HFF-Myc (cell line): ENCODE measurements around the gene UIMC1.

ENCODE experiments used
- DNase-seq: peaks from one replicate; pipeline ENCODE4 v3.0.0-alpha.2; 2011; ENCODE audit warnings: low read depth; ENCODE audit errors: extremely low read depth
- H3K4me3 ChIP-seq: replicated peaks from 2 replicates; pipeline ENCODE4 v1.5.1; 2011; ENCODE audit warnings: low read depth, mild to moderate bottlenecking, control low read depth, low read length
- TF ChIP-seq, protein P1 (sequence below): IDR thresholded peaks from 2 replicates; pipeline ENCODE4 v1.5.1; 2012; ENCODE audit warnings: mild to moderate bottlenecking, low read depth, low read length, control low read depth; ENCODE audit errors: missing control alignments

UIMC1 gene

DNA sequence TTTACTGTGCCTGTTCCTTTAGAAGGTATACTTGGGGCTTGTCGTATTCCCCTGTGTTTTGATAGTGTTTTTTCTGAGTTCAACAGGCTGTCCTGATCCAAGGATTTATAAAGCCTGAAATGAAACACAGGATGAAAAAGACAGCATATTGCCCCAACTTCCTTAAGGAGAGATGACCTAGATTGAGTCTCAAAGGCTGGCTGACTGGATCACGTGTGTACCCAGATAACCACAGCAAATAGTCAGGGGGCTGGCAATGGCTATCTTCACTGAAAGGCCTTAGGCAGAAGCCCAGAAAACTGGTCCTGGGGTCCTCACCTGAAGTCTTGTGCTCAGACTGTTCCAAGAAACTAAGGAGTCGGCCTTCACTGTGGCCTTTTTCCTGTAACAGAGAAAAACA lies 99.8 kb downstream of the UIMC1 start:
- H3K4me3 ChIP-seq, result no peak overlapping the region
- no peak for DNase-seq
- TF ChIP-seq, protein P1, sequence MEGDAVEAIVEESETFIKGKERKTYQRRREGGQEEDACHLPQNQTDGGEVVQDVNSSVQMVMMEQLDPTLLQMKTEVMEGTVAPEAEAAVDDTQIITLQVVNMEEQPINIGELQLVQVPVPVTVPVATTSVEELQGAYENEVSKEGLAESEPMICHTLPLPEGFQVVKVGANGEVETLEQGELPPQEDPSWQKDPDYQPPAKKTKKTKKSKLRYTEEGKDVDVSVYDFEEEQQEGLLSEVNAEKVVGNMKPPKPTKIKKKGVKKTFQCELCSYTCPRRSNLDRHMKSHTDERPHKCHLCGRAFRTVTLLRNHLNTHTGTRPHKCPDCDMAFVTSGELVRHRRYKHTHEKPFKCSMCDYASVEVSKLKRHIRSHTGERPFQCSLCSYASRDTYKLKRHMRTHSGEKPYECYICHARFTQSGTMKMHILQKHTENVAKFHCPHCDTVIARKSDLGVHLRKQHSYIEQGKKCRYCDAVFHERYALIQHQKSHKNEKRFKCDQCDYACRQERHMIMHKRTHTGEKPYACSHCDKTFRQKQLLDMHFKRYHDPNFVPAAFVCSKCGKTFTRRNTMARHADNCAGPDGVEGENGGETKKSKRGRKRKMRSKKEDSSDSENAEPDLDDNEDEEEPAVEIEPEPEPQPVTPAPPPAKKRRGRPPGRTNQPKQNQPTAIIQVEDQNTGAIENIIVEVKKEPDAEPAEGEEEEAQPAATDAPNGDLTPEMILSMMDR, result no peak

DNA sequence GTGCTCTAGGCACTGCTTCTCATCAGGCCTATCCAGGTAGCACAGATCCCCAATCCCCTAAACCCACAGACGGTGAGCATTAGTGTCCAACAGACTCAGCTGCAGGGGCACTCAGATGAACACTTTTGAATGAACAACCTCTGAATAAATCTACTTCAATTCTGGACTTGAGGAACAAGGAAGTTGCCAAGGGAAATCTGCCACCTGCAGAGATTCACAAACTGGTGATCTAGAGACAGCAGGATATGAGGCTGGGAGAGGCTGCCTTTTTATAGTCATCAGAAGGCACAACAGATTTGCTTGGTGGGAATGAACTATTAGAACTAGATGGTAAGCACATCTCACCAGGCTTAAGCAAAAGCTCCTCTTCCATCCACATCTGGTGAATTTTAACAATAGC lies 100.5 kb downstream of the UIMC1 start:
- TF ChIP-seq, protein P1, result no peak
- DNase-seq, result no peak
- no peak overlapping the region for H3K4me3 ChIP-seq

DNA sequence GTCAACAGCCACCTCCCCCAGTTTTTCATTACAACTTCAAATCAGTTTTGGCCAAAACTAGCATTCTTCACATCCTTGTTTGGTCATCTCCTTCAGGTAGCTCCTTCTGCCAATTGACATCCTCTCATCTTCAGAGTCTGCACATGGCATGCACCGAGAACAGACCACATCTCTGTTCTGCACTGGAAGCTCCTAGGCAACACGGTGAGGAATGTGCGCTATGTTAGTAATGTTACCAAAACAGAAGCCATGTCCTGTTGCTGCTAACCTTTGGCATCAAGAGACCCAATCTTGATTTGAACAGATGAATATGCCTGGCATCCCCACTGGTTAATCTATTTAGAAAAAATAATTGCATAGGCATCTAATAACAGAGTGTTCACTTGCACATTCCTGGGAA lies 102.3 kb downstream of the UIMC1 start:
- no peak for DNase-seq
- H3K4me3 ChIP-seq, result no peak overlapping the region

DNA sequence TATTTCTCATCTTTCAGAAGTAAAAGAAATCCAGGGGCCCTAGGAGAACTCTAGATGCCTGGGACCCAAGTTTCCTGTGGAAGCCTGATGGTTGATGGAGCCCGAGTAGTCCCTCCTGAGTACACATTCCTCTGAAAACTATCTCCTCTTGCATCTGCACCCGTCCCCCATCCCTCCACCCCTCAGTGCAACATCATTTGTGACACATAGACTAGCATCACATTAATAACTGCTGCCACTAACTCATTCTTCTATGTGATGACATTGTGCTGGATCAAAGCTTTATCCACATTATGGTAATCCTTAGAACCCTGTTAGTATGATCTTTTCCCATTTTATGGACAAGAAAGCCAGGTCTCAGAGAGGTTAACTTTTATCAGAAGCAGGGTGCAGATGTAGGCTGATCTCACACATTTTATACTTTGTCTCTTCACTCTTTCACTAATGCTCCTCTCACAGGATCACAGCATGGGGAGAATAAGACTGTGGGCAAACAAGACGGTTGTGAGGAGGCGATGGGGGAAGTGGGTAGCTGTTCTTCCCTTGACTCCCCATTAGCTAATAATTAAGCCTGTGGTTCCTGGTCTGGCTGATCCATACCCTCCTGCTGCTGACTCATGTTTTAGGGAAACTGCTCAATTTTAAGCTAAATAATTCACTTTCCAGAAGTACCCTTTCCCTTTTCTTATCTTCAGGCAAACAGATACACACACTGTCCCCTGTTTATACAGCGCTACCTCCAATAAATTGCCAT lies 103.5 kb downstream of the UIMC1 start:
- no peak for DNase-seq
- no peak overlapping the region for H3K4me3 ChIP-seq
- TF ChIP-seq, protein P1, result no peak

More for the DNA sequence above, 102.3 kb downstream of the UIMC1 start:
- TF ChIP-seq, protein P1, result no peak

DNA sequence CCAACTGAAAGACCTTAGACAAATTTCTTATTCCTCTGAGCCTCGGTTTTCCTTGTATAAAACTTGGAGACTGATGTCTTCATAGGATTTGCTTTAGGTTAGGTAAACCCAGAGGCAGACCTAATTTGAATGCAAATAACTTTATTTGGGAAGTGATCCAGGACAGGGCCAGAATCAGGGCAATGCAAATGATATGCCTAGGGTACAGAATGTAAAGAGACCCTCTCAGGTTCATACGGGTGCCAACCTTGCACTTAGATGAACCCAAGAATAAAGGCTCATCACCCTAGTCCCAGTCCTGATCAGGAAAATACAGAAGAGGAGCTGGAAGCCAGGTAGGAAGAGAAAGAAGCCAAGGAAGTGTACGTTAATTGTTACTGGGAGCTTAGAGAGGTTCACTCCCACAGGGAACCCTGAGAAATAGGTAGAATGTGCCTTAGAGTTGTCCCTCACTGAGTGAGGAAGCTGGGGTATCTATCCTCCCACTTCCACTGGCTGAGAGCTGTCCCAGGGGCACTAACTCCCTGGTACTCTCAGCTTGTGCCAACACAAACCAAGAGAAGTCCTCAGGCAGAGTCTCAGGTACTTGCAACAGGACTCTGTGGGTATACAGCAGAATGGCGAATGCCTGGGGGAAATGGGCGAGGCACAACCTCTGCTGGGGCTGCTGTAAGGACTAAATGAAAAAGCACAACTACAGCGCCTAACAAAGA lies 104.3 kb downstream of the UIMC1 start:
- TF ChIP-seq, protein P1, result no peak
- no peak overlapping the region for H3K4me3 ChIP-seq
- DNase-seq, result no peak

DNA sequence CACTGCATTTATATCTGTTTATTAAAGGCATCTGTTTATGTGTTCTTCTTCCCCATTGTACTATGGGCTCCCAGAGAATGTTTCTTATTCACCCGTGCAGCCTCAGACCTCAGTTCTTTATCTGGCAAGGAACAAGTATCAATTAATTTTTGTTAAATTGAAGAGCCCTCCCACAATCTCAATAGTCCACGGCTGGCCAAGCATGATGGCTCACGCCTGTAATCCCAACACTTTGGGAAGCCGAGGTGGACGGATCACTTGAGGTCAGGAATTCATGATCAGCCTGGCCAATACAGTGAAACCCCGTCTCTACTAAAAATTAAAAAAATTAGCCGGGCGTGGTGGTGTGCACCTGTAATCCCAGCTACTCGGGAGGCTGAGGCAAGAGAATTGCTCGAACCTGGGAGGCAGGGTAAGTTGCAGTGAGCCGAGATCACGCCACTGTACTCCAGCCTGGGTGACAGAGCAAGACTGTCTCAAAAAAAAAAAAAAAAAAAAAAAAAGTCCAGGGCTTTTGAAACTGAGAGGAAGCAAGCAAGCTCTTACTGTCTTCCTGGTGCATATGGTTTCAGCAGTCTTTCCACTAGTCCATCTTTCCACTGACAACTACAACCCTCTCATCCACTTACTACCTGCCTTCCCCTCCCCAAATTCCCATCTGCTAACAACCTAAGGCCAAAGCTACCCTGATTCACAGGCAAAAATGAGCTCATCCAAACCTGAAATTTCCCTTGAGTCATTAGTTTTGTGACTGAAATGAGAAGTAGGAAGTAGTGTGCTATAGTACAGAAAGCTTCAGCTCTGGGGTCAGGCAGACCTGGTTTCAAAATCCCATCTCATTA lies 105.1 kb downstream of the UIMC1 start:
- DNase-seq, result no peak
- TF ChIP-seq, protein P1, result no peak
- no peak overlapping the region for H3K4me3 ChIP-seq
